ENCODE data around the gene CEBPB. TPM values are rescaled to one million over a fixed set of nuclear protein-coding genes. Genes with fewer than 3 reads are reported as not detected.

The CEBPB gene
- total RNA-seq, 1 experiment from 2014 or later = 183 TPM

DNA sequence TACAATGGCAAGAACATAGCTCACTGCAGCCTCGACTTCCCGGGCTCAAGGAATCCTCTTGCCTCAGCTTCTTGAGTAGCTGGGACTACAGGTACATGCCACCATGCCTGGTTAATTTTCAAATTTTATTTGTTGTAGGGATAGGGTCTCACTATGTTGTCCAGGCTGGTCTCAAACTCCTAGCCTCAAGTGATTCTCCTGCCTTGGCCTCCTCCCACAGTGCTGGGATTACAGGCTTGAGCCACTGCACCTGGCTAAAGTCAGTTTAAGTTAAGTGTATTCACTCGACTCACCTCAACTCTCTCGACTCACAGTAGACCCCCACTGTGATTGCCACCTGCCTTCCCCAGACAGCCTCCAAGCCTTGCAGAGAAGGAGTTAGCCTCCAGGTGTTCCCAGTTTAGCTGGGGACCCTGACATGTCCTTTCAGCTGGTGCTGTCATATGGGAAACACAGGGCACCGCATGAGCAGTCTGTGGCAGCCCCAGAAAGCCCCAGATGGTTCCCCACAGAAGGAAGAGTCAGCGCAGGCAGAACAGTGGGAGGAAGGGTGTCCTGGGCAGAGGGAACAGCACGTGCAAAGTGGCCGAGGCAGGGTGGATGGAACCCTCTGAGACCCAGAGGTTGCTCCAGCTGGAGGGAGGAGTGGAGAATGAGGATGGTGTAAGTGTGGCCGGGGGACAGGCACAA lies 40.4 kb downstream of the CEBPB start:
- DNase-seq = no peak
- ChIA-PET CTCF (no interaction called here), POLR2A (interaction anchor here (1.0 kb wide), 1 partner anchor 14 kb away, joined by 4 read pairs; no protein-coding TSS in a partner anchor)
- Histone ChIP-seq H3K9me3 (no peaks in the 10 kb centered on the region), H3K4me3 (ENCODE audit: low read depth, low read length) (no peak overlapping the region), H3K4me1 (no peaks in the 10 kb centered on the region), H3K27me3 (replicated peaks; ENCODE audit: control insufficient read depth, insufficient read depth, low read length) (no peaks in the 10 kb centered on the region), H3K36me3 (ENCODE audit: control insufficient read depth, insufficient read depth, low read length) (no peaks in the 10 kb centered on the region)
- Mint-ChIP-seq H3K4me3 (ENCODE audit: unreplicated experiment) (no peak overlapping the region), H3K27me3 (ENCODE audit: insufficient read depth, unreplicated experiment) (no peaks in the 10 kb centered on the region), H3K4me1 (ENCODE audit: low read depth, unreplicated experiment) (peaks cover 6% of the 10 kb centered on the region), H3K27ac (ENCODE audit: unreplicated experiment) (no peak overlapping the region), H3K9me3 (ENCODE audit: unreplicated experiment) (no peaks in the 10 kb centered on the region), H3K36me3 (ENCODE audit: insufficient read depth, unreplicated experiment) (no peaks in the 10 kb centered on the region)
- intact Hi-C loops (cut with micrococcal nuclease; ENCODE audit: unreplicated experiment) = no loop called here
- BruUV-seq (replicated peaks) = no TSS peak
- TF ChIP-seq, protein P1, sequence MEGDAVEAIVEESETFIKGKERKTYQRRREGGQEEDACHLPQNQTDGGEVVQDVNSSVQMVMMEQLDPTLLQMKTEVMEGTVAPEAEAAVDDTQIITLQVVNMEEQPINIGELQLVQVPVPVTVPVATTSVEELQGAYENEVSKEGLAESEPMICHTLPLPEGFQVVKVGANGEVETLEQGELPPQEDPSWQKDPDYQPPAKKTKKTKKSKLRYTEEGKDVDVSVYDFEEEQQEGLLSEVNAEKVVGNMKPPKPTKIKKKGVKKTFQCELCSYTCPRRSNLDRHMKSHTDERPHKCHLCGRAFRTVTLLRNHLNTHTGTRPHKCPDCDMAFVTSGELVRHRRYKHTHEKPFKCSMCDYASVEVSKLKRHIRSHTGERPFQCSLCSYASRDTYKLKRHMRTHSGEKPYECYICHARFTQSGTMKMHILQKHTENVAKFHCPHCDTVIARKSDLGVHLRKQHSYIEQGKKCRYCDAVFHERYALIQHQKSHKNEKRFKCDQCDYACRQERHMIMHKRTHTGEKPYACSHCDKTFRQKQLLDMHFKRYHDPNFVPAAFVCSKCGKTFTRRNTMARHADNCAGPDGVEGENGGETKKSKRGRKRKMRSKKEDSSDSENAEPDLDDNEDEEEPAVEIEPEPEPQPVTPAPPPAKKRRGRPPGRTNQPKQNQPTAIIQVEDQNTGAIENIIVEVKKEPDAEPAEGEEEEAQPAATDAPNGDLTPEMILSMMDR (IDR thresholded peaks at IDR 0.05; ENCODE audit: insufficient read depth in 1 of 2, low read depth in 1 of 2, low read length in 1 of 2, severe bottlenecking in 1 of 2, unreplicated experiment in 1 of 2) = no peak

DNA sequence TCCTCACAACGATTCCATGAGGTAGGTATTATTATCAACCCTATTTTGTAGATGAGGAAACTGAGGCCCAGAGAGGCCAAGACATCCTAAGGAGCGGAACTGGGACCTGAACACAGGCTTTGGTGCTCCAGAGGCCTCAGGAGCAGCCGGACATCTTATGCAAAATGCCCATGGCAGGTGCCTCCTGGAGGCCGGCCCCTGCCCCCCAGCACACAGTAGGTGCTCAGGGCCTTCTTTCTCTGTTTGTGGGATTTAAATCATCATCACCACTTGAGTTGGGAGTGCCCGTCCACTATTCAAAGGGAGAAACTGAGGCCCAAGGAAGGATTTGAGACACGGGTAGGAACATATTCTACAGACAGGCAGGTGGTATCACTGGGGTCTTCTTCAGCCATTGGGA lies 41.2 kb downstream of the CEBPB start:
- no TSS peak for BruUV-seq (replicated peaks)
- no peak overlapping the region for H3K4me3 Mint-ChIP-seq (ENCODE audit: unreplicated experiment)
- TF ChIP-seq, protein P1 (IDR thresholded peaks at IDR 0.05; ENCODE audit: insufficient read depth in 1 of 2, low read depth in 1 of 2, low read length in 1 of 2, severe bottlenecking in 1 of 2, unreplicated experiment in 1 of 2) = no peak
- no peak overlapping the region for H3K27ac Mint-ChIP-seq (ENCODE audit: unreplicated experiment)
- ChIA-PET CTCF (no interaction called here), POLR2A (no interaction called here)
- Histone ChIP-seq H3K4me3 (ENCODE audit: low read depth, low read length) (no peak overlapping the region), H3K4me1 (no peaks in the 10 kb centered on the region), H3K9me3 (no peaks in the 10 kb centered on the region), H3K27me3 (replicated peaks; ENCODE audit: control insufficient read depth, insufficient read depth, low read length) (no peaks in the 10 kb centered on the region), H3K36me3 (ENCODE audit: control insufficient read depth, insufficient read depth, low read length) (no peaks in the 10 kb centered on the region)
- DNase-seq = no peak
- peaks cover 6% of the 10 kb centered on the region for H3K4me1 Mint-ChIP-seq (ENCODE audit: low read depth, unreplicated experiment)
- no peaks in the 10 kb centered on the region for H3K36me3 Mint-ChIP-seq (ENCODE audit: insufficient read depth, unreplicated experiment)
- H3K9me3 Mint-ChIP-seq (ENCODE audit: unreplicated experiment) = no peaks in the 10 kb centered on the region
- no peaks in the 10 kb centered on the region for H3K27me3 Mint-ChIP-seq (ENCODE audit: insufficient read depth, unreplicated experiment)
- intact Hi-C loops (cut with micrococcal nuclease; ENCODE audit: unreplicated experiment) = no loop called here

DNA sequence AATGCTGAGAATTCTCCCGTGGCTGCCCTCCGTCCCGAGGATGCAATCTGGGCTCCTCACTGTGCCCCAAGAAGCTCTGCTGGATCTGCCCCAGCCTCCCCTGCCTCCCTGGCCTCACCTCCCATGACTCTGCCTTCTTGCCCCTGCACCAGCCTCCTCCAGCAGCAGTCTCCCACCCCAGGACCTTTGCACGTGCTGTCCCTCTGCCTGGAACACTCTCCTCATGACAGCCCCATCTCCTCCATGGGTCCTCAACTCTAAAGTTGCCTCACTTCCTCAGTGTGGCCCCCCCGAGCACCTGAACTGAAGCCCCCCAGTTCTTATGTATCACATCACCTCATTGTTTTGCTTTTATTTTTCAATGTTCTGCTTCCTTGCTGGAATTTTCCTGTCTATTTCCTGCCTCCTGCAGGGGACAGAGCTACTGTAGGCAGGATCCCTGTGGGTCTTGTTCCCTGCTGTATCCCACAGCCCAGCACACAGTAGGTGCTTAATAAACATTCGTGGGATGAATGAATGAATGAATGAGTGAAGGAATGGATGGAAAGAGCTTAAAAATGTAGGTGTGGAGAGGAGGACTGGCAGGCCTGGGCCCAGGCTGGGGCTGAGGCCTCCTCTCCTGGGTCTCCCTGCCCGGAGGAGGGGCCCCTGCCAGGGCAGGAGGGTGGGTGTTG lies 42.2 kb downstream of the CEBPB start:
- no TSS peak for BruUV-seq (replicated peaks)
- H3K36me3 ChIP-seq (ENCODE audit: control insufficient read depth, insufficient read depth, low read length) = no peaks in the 10 kb centered on the region
- H3K4me3 Mint-ChIP-seq (ENCODE audit: unreplicated experiment) = no peak overlapping the region
- H3K9me3 Mint-ChIP-seq (ENCODE audit: unreplicated experiment) = no peaks in the 10 kb centered on the region
- H3K36me3 Mint-ChIP-seq (ENCODE audit: insufficient read depth, unreplicated experiment) = no peaks in the 10 kb centered on the region
- H3K4me1 Mint-ChIP-seq (ENCODE audit: low read depth, unreplicated experiment) = peaks cover 6% of the 10 kb centered on the region
- intact Hi-C loops (cut with micrococcal nuclease; ENCODE audit: unreplicated experiment) = no loop called here
- no peak overlapping the region for H3K4me3 ChIP-seq (ENCODE audit: low read depth, low read length)
- H3K27me3 Mint-ChIP-seq (ENCODE audit: insufficient read depth, unreplicated experiment) = no peaks in the 10 kb centered on the region
- H3K27me3 ChIP-seq (replicated peaks; ENCODE audit: control insufficient read depth, insufficient read depth, low read length) = no peaks in the 10 kb centered on the region
- no peak for DNase-seq
- POLR2A ChIA-PET = no interaction called here
- H3K4me1 ChIP-seq = no peaks in the 10 kb centered on the region
- CTCF ChIA-PET = interaction anchor here (0.7 kb wide), 1 partner anchor 1262 kb away, joined by 4 read pairs; no protein-coding TSS in a partner anchor
- H3K9me3 ChIP-seq = no peaks in the 10 kb centered on the region
- TF ChIP-seq, protein P1 (IDR thresholded peaks at IDR 0.05; ENCODE audit: insufficient read depth in 1 of 2, low read depth in 1 of 2, low read length in 1 of 2, severe bottlenecking in 1 of 2, unreplicated experiment in 1 of 2) = no peak
- no peak overlapping the region for H3K27ac Mint-ChIP-seq (ENCODE audit: unreplicated experiment)

All from Caco-2 (cell line).